DND-41 (cell line): ENCODE measurements around the gene MRPL21.

Experiments used
- ATAC-seq: fragments of 200-7000 bp; cut with Tn5 transposase; 3 replicates; pipeline ENCODE4 v1.9.1; 2021; ENCODE audit warnings: low read depth; ENCODE audit not compliant: insufficient read depth
- DNase-seq: peaks from one replicate; pipeline ENCODE4 v3.0.0-alpha.2; 2020
- H2AFZ ChIP-seq: 2 replicates; pipeline ENCODE4 v1.6.0; 2012; ENCODE audit warnings: low read depth, low read length
- H3K27ac ChIP-seq: 2 replicates; pipeline ENCODE4 v1.5.1; 2012; ENCODE audit warnings: low read length, inconsistent platforms
- H3K27me3 ChIP-seq: fragments of 200-600 bp; sonication (generic); 2 replicates; pipeline ENCODE4 v1.6.0; 2012; ENCODE audit warnings: low read length, mild to moderate bottlenecking, inconsistent platforms; ENCODE audit not compliant: insufficient read depth, poor library complexity
- H3K36me3 ChIP-seq: 2 replicates; pipeline ENCODE4 v1.5.1; 2012; ENCODE audit warnings: low read length, inconsistent platforms; ENCODE audit not compliant: insufficient read depth
- H3K4me1 ChIP-seq: 2 replicates; pipeline ENCODE4 v1.5.1; 2012; ENCODE audit warnings: mild to moderate bottlenecking, low read length; ENCODE audit not compliant: insufficient read depth
- H3K4me2 ChIP-seq: 2 replicates; pipeline ENCODE4 v1.6.0; 2012; ENCODE audit warnings: mild to moderate bottlenecking, moderate library complexity, low read length, inconsistent platforms; ENCODE audit not compliant: insufficient read depth
- H3K4me3 ChIP-seq, 2 experiments: fragments of 200-600 bp in 1 of 2; shearing (Covaris generic) in 1 of 2; 2 replicates each; pipeline ENCODE4 v1.5.1; 2012 to 2016; ENCODE audit warnings: inconsistent platforms in 2 of 2, low read length in 2 of 2, mild to moderate bottlenecking in 2 of 2, low read depth in 1 of 2, moderate library complexity in 1 of 2
- H3K79me2 ChIP-seq: 2 replicates; pipeline ENCODE4 v1.6.0; 2012; ENCODE audit warnings: low read length, inconsistent platforms; ENCODE audit not compliant: insufficient read depth
- H3K9ac ChIP-seq: 2 replicates; pipeline ENCODE4 v1.6.0; 2012; ENCODE audit warnings: low read depth, mild to moderate bottlenecking, inconsistent platforms, low read length, moderate library complexity
- H3K9me3 ChIP-seq: 2 replicates; pipeline ENCODE4 v1.5.1; 2012; ENCODE audit warnings: low read length, moderate library complexity, mild to moderate bottlenecking, inconsistent platforms; ENCODE audit not compliant: insufficient read depth, severe bottlenecking
- H4K20me1 ChIP-seq: 2 replicates; pipeline ENCODE4 v1.6.0; 2012; ENCODE audit warnings: low read length; ENCODE audit not compliant: insufficient read depth
- CTCF ChIP-seq: IDR thresholded peaks from 2 replicates; pipeline ENCODE4 v1.5.1; 2012; ENCODE audit warnings: borderline replicate concordance, low read length, moderate library complexity, mild to moderate bottlenecking; ENCODE audit not compliant: poor library complexity, severe bottlenecking; ENCODE audit errors: extremely low read depth
- EZH2 ChIP-seq: IDR thresholded peaks from 3 replicates; pipeline ENCODE4 v1.6.1; 2012; ENCODE audit warnings: borderline replicate concordance, low read depth, mild to moderate bottlenecking, moderate library complexity, low read length, inconsistent platforms; ENCODE audit not compliant: severe bottlenecking

MRPL21 gene

GRCh38 chr11:68938816-68939582 is 35.4 kb upstream of the MRPL21 start:
- Histone ChIP-seq H3K27me3 (no peaks in the 10 kb centered on the region), H3K4me2 (no peak overlapping the region), H3K9ac (no peak overlapping the region), H2AFZ (no peak overlapping the region), H3K79me2 (no peaks in the 10 kb centered on the region), H4K20me1 (peaks cover 9% of the 10 kb centered on the region; the same call in 1 of the 2 replicates), H3K27ac (no peak overlapping the region), H3K4me1 (no peaks in the 10 kb centered on the region), H3K9me3 (no peaks in the 10 kb centered on the region), H3K36me3 (peaks cover 61% of the 10 kb centered on the region), H3K4me3 (no peak overlapping the region)
- ATAC-seq = no peak
- no peak for DNase-seq
- no peak for TF ChIP-seq EZH2
- no peak for TF ChIP-seq CTCF

- Histone ChIP-seq H3K9me3 (no peaks in the 10 kb centered on the region), H3K79me2 (no peaks in the 10 kb centered on the region), H2AFZ (no peak overlapping the region), H3K27ac (no peak overlapping the region), H3K4me2 (no peak overlapping the region), H3K27me3 (no peaks in the 10 kb centered on the region), H4K20me1 (peaks cover 10% of the 10 kb centered on the region; the same call in 1 of the 2 replicates), H3K4me1 (no peaks in the 10 kb centered on the region), H3K36me3 (peaks cover 69% of the 10 kb centered on the region), H3K4me3 (no peak overlapping the region), H3K9ac (no peak overlapping the region)
- DNase-seq = no peak
- TF ChIP-seq CTCF = no peak
- TF ChIP-seq EZH2 = no peak
- no peak for ATAC-seq
Observed at GRCh38 chr11:68938088-68938487, 34.5 kb upstream of the MRPL21 start.

GRCh38 chr11:68936676-68937620 is 33.3 kb upstream of the MRPL21 start:
- peaks cover 16% of the 10 kb centered on the region; the same call in 1 of the 2 replicates for H4K20me1 ChIP-seq
- no peaks in the 10 kb centered on the region for H3K27me3 ChIP-seq
- peaks cover 70% of the 10 kb centered on the region for H3K36me3 ChIP-seq
- no peak overlapping the region for H3K9ac ChIP-seq
- no peak overlapping the region for H3K4me3 ChIP-seq
- no peaks in the 10 kb centered on the region for H3K9me3 ChIP-seq
- ATAC-seq = no peak
- no peaks in the 10 kb centered on the region for H3K79me2 ChIP-seq
- TF ChIP-seq EZH2 = no peak
- H3K27ac ChIP-seq = no peak overlapping the region
- no peak overlapping the region for H2AFZ ChIP-seq
- H3K4me1 ChIP-seq = no peaks in the 10 kb centered on the region
- no peak overlapping the region for H3K4me2 ChIP-seq
- no peak for DNase-seq

- H3K36me3 ChIP-seq = peaks cover 72% of the 10 kb centered on the region
- no peak overlapping the region for H3K9ac ChIP-seq
- no peaks in the 10 kb centered on the region for H3K9me3 ChIP-seq
- H3K4me2 ChIP-seq = no peak overlapping the region
- ATAC-seq (no peak), DNase-seq (no peak)
- TF ChIP-seq CTCF = no peak
- TF ChIP-seq EZH2 = no peak
- H3K27ac ChIP-seq = no peak overlapping the region
- no peaks in the 10 kb centered on the region for H3K4me1 ChIP-seq
- peaks cover 16% of the 10 kb centered on the region; the same call in 1 of the 2 replicates for H4K20me1 ChIP-seq
- no peak overlapping the region for H3K4me3 ChIP-seq
- H3K79me2 ChIP-seq = no peaks in the 10 kb centered on the region
- H3K27me3 ChIP-seq = no peaks in the 10 kb centered on the region
- no peak overlapping the region for H2AFZ ChIP-seq
Observed at GRCh38 chr11:68936358-68936636, 32.7 kb upstream of the MRPL21 start.
